Activated effector memory CD4-positive, alpha-beta T cell treated with anti-CD3 and anti-CD28 coated beads, Interleukin-2, amount 50 U/mL, for 16 hours (primary cell): ENCODE data around the gene NOTCH3.

Experiments
- DNase-seq: peaks from one replicate; pipeline ENCODE4 v3.0.0-alpha.2; 2020

The NOTCH3 gene

DNA sequence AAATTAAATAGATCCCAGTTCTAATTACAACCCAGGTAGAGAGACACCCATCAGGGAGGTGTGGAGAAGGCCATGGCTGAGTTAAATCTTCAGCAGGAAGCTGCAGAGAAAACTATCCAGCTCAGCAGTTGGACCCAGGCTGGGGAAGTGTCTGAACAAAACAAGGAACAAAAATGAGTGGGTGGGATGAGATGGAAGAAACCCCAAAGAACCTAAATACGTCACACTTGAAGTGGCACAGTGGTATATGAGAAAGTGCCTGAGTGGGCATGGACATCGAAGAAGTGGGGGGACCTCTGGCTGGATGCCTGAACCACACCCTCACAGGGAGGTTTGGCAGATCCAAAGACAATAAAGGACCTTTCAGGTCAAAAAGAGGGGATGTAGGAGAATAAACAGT lies 35.0 kb upstream of the NOTCH3 start:
- DNase-seq = no peak

DNA sequence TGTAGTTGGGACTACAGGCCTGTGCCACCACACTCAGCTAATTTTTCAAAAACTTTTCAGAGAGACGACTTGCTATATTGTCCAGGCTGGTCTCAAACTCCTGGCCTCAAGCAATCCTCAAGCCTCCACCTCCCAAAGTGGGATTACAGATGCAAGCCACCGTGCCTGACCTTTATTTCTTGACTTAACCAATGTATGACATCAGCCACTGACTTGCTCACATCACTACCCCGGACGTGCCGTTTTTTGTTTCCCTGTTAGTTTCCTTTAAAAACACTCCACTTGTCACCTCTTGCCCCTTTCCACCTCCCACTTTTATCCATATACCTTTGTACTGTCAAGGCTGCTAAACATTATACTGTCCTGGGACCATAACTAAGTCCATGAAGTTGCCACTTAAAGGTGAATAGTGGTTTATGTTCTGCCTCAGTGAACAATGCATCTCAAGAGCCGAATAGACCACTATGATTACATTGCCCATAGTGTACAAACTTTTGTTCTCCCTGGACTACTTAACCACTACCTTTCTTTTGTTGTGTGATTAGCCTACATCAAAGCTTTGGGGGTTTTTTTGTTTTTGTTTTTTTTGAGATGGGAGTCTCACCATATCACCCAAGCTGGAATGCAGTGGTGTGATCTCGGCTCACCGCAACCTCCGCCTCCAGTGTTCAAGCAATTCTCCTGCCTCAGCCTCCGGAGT lies 33.8 kb upstream of the NOTCH3 start:
- DNase-seq = no peak

DNA sequence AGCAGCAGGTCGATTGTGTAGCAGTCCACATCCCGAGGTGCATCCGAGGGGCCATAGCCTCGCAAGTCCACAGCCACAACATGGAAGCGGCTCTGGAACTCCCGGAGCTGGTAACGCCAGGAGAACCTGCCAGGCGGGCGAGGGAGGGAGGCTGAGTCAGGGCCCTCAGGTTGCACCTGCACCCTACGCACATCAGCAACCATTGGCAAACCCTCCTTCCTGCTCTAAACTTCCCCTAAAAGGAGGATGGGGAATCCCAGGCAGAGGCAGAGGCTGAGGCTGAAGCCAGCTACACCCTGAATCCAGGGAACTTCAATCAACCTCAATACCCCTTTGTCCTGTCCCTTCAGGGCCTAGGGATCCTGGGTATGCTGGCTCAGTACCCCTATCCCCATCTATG lies 30.5 kb upstream of the NOTCH3 start:
- no peak for DNase-seq

DNA sequence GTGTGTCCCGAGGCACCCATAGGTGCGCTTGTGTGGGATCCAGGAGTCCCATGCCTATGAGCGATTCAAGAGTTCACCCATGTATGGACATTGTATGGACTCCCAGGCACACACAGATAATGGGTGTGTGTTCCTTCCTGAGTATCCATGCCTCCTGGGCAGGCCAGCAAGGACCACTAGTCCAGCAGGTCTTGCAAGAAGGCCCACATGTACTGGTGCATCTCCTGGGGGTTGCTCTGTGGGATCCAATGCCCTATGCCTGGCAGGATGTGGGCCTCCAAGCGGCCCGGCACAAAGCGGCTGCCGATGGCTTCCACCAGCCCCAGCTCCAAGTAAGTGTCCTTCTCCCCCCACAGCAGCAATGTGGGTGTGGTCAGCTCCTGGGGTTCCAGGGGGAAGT lies 26.5 kb upstream of the NOTCH3 start:
- no peak for DNase-seq

DNA sequence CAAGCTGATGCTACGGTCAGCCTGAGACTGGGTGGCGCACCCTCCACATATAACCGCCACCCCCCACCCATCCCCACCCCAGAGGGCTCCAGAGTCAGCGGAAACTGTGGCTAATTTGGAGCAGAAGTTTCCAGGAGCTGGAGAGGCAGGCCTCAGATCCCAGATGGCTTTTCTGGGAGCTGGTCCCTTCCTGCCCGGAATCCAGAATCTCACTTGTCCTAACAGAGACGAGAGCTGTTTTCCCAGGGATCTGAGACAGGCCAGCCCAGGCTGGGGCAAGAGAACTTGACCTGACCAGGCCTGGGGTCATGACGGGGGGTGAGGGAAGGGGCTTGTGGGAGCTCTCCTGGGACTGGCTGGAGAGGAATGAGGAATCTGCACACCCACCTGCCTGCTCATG lies 25.0 kb upstream of the NOTCH3 start:
- no peak for DNase-seq

DNA sequence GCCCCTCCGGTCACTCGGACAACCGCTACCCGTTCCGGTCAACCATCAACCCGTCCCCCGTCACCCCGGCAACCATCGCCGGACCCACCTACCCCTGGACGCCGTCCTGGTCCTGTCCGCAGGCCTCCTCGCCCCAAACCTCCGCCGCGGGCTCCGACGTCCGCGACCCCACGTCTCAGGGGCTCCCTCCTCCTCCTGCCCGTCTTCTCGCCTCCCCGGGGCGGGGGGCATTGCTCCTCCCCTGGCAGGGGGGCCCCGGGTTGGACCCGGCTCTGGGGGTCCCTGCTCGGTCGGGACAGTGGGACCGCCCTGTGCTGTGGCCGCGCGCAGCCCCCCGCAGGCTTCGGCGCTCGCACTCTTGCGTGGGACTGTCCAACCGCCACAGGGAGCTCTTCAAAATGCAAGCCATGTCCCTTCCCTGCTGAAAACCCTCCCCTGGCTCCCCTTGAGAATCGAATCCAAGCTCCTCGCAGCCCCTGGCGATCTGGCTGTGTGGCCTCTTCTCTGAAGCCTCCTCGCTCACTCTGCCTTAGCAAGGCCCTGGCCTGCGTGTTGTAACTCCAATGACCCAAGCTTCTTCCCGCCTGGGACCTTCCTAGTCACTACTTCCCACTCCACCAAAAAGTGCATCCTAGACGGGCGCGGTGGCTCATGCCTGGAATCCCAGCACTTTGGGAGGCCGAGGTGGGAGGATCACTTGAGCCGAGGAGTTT lies 23.0 kb upstream of the NOTCH3 start:
- DNase-seq = no peak

DNA sequence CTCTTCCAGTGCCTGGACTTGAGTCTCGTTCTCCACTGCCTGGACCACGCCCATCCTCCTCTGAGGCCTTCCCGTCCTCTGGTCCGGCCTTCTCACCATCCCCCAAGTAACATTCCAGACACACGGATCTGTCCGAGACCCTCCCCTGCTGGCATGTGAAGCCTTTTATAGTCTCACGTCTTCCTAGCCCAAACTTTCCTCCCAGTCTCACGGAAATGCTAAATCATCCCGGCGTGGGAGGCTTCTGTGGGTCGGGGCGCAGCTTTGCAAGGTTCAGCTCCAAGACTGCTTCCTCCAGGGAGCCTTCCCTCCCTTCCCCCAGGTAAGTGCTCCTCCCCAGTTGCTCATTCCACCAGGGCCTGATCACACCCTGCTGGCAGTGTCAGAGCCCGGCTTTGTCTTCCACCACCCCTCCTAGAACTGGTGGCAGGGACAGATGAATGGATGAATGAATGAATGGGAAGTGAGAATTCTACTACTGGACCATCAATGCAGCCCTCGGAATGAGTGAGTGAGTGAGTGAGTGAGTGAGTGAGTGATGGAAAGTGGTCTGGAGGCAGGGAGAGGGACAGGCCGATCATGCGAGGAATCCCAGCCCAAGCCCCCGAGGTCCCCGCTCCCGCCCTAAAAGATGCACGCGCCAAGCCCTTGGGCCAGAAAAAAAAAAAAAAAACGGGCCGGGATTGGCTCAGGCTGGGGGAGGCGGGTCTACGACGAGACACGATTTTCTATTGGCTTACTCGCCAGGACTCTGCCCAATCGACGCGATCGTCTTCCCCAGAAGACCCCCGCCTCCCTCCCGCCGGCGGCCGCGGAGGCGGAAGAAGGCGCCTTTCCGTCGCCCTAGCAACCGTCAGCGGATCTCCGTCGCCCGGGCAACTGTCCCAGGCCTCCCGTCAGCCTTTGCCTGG lies 22.2 kb upstream of the NOTCH3 start:
- DNase-seq = peak; percentile 89

DNA sequence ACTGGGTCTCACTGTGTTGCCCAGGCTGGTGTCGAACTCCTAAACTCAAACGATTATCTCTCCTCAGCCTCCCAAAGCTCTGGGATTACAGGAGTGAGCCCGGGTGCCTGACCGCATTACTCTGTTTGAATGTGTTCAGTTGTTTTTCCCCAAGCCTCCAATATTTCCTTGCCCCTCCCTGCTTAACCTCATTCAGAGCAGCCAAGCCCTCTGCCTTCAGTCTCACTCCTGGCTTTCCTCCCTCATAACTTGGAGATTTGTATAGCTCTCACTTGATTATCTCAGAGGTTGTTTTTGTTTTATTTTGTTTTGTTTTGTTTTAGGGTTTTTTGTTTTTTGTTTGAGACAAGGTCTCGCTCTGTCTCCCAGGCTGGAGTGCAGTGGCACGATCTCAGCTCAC lies 20.0 kb upstream of the NOTCH3 start:
- no peak for DNase-seq

DNA sequence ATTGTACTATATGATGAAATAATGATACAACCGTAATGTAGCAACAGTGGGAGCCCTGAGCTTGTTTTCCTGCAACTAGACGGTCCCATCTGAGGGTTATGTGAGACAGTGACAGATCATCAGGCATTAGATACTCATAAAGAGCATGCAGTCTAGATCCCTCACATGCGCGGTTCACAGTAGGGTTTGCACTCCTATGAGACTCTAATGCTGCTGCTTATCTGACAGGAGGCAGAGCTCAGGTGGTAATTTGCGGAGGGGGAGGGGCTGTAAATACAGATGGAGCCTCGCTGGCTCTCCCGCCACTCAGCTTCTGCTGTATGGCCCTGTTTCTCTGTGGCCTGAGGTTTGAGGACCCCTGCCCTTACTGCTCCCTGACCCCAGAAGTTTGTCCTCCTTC lies 17.7 kb upstream of the NOTCH3 start:
- DNase-seq = no peak

DNA sequence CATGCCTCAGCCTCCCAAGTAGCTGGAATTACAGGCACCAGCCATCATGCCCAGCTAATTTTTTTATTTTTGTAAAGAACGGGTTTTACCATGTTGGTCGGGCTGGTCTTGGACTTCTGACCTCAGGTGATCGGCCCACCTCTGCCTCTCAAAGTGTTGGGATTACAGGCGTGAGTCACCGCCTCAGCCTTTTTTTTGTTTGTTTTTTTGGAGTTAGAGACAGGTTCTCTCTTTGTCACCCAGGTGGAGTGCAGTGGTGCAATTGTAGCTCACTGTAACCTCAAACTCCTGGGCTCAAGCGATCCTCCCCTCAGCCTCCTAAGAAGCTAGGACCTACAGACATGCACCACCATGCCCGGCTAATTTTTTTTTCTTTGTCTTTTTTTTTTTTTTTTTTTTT lies 15.6 kb upstream of the NOTCH3 start:
- no peak for DNase-seq

DNA sequence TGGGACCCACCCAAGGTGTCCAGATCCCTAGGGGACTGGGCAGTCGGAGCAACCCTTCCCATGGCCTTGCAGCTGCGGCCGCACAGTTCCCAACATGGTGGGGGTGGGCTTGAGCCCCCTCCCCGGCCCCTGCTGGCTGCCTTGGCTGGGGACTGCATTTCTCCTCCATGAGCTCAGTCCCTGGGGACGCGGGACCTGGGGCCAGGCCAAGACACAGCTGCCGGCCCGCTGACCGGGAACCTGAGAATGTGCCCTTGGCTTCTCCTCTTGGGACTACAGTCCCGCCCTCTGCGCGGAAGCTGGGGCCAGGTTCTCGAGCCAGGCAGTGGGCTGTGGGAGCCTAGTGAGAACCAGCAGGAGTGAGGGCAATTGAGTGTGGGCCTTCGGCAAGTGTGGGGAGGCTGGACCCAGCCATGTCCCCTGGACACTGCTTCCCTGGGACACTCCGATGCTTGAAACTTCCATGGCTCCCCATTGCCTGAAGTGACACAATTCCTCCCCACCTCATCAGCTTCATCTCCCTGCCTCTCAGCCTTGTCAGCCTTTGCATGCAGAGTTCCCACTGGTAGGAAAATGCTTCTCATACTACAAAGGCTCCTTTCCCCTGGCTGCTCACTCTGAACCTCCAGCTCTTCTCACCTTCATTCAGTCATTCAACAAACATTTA lies 13.1 kb upstream of the NOTCH3 start:
- DNase-seq = no peak

DNA sequence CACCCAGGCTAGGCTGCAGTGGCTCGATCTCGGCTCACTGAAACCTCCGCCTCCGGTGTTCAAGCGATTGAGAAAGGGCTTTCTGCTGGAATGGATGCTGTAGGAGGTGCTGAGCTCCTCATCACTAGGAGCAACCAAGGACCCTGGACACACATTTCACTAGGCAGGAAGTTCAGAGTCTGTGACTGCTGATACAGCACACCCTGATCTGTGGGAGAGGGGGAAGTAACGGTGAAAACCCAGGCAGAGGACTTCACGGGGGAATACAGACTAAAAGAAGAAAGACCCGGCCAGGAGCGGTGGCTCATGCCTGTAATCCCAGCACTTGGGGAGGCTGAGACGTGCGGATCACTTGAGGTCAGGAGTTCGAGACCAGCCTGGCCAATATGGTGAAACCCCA lies 11.9 kb upstream of the NOTCH3 start:
- no peak for DNase-seq

DNA sequence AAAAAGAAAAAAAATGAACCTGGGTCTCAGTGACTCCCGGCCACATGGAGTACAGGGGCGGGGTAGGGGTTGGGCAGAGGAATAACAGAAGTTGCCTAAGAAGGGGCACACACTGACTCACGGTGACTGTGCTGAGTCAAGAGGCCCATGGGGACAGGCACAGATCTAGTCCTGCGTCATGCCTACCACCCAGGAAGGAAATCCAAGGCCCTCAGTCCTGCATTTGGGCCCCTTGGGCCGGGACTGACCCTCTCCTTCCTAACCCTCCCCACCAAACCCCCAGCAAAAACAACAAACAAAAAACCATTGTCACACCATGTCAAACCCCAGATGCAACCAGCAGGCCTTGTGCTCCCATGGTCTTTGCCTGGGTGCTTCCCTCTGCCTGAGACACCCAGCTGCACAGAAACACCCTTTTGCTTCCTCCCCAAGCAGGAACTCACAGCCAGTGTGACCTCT lies 9.6 kb upstream of the NOTCH3 start:
- no peak for DNase-seq

DNA sequence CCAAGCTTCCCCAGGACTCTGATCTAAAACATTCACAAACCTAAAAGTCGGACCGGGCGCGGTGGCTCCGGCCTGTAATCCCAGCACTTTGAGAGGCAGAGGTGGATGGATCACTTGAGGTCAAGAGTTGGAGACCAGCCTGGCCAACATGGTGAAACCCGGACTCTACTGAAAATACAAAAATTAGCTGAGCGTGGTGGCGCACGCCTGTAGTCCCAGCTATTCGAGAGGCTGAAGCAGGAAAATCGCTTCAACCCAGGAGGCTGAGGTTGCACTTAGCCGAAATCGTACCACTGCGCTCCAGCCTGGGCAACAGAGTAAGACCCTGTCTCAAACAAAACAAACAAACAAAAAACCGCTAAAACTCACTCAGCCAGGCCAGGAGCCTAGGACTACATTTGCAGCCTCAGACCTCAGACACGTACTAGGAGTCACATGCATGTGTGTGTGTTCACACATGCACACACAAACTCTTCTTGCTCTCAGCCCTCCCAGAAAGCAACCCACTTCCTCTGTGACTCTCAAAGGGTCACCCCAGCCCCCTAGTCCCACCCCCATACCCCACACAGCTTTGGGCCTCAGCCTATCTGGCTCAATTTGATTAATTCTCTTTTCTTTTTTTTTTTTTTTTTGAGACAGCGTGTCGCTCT lies 704 bp upstream of the NOTCH3 start:
- DNase-seq = no peak

DNA sequence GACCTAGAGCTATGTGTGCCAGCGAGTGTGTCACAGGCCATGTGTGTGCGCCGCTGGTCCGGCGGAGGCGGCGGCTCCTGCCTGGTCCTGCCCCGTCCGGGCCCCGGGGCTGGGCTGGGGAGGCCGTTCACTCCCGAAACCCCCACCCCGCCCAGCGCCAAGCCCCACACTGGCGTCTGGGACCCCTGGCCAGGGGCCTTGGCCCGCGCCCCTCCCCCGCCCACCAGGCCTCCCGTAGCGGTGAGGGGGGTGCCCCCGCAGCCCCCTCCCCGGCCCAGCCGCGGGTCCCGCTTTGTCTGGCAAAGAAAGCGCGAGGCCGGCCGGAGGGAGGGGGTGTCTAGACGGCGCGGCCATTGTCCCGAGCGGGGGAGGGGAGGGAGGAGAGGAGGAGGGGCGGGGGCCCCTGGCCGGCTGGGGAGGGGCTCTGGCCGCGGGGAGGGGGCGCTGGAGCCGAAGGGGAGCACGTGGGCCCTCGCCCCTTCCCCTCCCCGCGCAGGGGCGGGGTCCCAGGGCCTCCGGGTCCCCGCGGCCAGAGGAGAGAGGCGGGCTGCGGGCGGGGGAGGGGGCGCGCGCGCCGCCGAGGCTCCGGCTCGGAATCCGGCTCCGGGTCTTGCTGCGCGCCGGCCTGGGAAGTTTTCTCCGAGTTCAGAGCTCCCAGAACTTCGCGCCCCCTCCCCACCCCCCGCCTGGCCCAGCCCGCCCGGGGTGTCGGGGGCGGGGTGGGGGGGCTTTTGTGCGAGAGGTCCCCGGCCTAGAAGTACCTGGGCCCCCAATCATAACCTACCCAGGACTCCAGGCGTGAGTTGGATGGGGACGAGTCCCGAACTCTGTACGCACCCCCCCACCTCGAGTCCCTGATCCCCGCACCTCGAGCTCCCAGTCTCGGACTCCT lies 888 bp downstream of the NOTCH3 start:
- no peak for DNase-seq

DNA sequence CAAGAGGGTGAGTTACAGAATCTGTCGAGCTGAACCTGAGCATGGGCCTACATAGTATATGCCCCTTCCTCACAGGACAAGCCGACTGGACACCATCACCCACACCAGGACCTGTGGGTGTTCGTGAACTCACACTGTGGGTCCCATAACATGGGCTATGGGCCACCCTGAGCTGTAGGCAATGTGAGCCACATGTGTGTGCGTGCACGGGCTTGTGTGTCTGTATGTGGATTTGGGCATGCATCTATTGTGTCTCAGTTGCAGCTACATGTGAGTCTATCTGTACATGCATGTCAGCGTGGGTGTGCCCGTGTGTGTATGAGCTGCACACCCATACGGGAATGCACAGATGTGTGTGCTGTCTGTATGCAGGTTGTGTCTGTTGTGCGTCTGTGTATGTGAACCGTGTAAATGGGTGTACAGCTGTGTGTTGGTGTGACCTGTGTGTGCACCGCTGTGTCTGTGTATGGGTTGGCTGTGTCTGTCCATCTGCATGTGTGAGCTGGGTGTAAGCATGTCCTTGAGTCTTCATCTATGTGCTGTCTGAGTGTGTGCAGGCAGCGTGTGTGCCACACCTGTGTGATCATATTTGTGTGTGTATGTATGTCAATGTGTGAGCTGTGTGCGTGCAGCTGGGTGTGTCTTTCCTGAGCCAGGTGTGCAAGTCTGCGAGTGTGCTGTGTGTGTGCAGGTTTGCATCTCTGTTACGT lies 1.7 kb downstream of the NOTCH3 start:
- no peak for DNase-seq

DNA sequence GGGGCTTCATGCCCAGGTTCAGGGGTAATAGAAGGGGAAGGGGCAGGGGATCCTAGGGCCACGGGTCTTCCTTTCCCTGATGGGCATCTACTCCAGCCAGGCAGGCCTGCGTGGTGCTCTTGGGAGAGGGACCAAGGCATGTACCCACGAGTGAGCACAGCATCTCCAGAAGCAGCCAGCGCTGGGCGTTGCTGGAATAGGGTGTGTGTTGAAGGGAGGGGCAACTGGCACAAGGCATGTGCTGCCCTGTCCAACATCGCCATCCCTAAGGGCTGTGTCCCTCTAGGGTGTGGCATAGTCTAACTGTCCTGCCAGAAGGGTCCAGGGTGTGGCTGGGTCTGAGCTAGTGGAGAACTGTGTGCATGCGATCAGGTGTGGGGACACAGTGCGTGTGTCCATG lies 2.9 kb downstream of the NOTCH3 start:
- no peak for DNase-seq

DNA sequence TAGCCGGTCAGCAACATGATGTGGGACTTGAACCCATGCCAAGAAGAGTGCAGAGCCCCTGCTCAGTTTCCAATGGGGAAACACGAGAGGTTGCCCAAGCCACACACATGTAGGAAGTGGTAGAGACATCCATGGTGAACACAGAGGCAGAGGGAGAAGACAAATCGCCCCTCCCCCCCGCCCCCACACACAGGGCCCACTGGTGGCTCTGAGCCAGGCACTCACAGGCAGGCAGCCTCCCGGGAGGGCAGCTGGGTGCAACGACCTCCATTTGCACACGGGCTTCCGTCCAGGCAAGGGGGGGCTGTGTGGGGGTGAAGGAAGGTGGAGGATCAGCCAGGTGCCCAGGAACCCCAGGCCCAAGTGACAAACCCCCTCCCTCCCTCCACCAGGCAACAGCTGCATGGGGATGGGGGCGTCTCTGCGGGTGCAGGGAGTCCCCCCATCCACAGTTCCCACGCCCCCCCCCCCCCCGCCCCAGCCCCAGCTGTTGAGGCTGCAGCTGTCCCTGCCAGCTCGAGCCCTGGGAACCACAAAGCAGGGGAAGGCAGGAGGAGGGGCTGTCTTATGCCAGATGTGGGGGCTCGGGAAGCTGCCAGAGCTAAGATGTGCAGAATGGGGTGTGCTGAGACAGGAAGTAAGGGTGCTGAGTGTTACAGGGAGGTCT lies 3.4 kb downstream of the NOTCH3 start:
- no peak for DNase-seq

DNA sequence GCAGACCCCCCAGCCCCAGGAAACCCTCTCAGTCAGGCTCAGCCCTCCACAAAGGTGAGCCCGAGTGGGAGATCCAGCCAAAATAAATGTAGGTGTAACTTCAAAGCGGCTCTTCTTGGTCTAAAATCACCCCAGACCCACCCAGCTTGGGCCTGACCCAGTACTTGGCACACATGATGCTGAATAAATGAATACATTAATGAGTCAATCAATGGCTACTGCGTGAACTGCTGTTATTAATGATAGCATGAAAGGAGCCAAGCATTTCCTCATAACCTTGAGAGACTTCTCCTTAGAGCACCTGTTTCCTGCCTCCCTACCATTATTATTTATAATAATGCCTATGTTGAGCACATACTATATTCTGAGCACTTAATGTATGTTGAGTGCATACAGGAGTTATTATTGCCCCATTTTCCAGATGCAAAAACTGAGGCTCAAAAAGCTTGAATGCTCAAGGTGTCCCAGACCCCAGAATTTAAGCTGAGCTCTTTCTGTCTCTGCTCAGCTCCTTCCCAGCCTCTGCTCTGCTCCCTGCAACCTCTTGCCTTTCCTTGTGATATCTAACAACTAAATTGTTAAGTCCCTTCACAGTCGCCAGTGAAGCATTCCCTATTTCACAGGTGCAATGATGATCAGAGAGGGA lies 4.3 kb downstream of the NOTCH3 start:
- no peak for DNase-seq
